Left kidney (tissue), 2 donors: ENCODE results near the gene NSMCE1. TPM values are rescaled to one million over a fixed set of nuclear protein-coding genes. Genes with fewer than 3 reads are reported as not detected.
"Not testable (repeated sequence)": the region's sequence is repeated elsewhere in the genome, so short reads cannot be mapped to it uniquely, and the experiment has no call there.

ENCODE experiments used
- DNase-seq: peaks from one replicate; pipeline ENCODE4 v3.0.0-alpha.2; 2013
- polyA plus RNA-seq: library from polyadenylated mRNA; unstranded; fragments of 120-200 nt; gene quantifications from one replicate; pipeline ENCODE4 v1.2.1, GENCODE V29; 2013; ENCODE audit not compliant: insufficient read length

Gene NSMCE1
- polyA plus RNA-seq, 1 donor: 82.9 TPM

DNA sequence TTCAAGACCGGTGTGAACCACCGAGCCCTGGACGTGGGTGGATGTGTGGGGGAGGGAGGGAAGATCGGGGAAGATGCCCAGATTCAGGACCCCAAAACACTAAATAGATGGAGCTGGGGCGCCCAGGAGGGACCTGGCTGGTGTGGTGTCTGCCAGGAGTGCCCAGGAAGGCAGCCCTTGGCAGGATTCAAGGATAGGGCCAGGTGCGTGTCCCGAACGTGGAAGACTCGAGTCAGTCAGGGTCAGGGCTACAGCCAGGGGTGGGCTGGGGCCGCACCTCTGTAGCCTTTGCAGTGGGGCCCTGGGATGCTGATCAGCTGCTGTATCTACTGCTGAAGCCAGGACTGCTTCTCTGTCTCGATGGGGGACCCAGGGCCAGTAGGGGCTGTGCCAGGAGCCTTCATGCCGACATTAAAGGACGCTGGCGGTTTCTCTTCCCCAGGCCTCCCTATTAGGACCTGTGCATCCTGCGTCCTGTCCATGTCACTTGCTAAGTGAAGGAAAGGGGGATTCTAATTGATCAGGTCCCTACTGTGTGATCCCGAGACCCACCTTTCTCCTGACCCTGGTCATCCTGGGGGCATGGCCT lies 52.2 kb downstream of the NSMCE1 start:
- no peak for DNase-seq

DNA sequence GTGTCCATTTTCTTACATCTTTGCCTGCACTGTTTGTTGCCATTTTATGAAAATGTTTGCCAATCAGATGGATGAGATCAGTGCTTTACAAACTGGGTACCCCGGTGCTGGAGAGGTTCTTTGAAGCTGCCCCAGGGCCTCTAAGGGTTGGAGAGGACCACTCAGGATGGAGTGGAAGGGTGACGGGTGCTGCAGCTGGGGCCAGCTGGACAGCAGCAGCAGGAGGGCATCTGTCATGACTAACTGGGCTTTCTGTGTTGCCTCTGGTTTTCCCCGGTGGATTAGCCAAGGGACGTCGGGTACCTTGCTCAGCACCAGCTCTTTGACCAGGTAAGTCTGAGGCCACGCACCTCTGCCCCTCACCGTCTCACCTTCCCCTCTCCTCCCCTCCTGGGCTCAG lies 52.9 kb downstream of the NSMCE1 start:
- DNase-seq: no peak

DNA sequence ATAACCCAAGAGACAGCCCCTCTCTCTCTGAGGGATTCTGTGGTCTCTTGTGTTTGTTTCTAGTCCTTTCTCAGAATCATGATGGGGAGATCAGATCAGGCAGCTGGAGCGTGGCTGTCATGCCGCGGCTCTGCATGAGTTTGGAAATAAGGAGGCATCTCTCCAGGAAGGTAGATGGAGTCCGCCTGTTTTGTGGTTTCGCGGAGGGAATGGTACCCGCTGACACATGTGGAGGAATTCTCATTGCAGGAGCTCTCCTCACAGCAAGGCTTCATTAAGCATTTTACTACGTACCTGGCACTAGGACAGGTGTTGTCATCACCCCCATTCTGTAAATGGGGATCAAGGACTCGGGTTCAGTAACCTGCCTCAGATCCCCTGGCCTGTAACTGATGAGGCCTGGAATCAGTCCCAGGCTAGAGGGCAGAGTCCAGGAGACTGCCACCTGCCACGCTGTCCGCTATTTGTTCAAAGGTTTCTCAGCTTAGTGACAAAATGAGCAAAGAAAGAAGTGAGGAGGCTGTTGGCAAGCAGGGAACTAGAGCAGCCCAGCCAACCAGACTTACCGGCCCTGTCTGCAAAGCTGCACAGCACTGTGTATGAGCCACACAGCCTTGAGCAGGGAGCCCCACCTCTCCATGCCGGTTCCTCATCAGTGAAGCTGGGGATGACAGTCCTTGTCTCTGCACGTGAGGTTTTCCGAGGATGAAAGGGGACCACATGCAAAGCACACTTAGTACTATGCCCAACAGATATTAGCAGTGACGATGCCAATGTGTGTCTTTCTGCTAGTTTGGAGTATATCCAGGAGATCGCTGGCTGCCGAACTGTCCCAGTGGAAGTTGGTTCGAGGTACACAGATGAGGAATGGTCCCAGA lies 54.2 kb downstream of the NSMCE1 start:
- no peak for DNase-seq

DNA sequence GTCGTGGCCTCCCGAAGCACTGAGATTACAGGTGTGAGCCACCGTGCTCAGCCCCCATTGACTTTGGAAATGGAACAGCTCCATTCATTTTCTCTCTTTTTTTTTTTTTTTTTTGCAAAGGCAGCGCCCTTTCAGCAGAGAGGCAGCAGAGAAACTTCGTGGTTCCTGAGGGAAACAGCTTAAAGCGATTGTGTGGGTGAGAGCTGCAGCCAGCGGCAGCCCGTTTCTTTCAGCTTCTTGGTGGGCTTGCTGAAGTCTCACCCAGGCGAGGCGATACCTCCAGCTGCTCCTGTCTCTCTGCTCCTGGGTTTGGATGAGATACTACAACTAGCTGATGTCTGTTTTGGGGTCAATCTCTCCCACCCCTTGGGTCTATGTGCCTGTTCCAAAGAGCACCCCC lies 57.5 kb downstream of the NSMCE1 start:
- DNase-seq: no peak

DNA sequence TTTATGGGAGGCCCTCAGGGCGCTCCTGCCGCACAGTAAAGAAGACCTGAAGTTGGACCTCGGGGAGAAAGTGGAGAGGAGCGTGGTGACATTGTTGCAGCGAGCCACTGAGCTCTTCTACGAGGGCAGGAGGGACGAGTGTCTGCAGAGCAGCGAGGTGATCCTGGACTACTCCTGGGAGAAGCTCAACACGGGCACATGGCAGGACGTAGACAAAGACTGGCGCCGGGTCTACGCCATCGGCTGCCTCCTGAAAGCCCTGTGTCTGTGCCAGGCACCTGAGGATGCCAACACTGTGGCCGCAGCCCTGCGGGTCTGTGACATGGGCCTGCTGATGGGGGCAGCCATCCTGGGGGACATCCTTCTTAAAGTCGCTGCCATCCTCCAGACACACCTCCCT lies 58.4 kb downstream of the NSMCE1 start:
- DNase-seq: no peak

DNA sequence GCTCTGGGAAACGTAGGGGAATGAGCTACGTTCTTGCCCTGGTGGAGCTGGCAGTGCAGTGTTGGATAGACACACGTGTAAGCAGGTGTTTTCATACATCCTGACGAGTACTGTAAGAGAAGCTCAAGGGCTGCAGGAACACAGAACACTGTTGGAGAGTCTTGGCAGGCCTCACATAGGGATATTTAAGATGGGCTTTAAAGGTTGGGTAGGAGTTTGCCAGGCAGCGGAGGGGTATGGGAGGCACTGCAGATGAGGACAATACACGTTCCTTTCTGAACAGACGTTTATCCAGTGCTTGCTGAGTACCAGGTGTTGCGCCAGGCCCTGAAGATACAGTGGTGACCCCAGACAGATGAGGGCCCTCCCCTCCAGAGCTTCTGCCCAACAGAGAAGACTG lies 59.0 kb downstream of the NSMCE1 start:
- no peak for DNase-seq

DNA sequence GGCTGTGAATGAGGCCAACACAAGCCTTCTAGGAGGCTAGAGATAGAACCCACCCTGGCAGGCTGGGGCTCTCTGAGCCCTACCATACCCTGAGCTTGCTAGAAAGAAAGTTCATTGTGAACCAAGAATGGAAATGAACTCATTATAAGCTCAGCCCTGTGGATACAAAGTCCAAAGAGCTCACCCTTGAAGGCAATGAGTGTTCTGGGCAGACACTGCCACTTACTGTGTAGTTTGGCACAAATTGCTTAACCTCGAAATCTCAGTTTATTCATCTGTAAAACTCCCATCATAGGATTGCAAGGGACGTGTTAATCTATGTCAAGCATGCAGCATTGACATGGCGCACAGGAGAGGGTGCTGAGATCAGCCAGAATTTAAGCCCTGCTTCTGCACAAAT lies 59.8 kb downstream of the NSMCE1 start:
- no peak for DNase-seq

DNA sequence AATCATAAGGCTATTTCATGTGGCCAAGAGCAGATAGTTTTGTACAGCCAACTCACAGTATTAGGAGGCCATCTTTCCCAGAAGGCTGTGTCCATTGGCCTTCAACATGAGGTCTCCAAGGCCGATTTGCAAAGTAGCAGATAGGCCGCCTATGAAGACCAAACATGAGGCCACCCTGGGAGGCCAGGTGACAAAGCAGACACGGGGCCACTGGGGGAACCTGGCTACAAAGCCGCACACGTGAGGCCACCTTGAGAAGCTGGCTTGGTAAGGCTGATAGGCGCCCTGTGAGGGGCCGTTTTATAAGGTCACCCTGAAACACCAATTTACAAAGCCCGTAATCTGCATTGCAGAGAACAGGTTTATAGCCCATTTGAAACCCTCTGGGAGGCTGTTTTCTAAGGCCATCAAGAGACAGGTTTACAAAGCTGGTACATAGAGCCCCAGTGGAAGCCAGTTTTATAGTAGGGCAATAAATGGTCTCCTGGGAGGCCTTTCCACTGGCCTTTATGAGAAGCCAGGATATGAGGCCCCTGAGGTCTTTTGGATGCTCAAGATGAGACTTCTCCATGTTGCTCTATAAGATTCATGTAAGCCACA lies 60.4 kb downstream of the NSMCE1 start:
- no peak for DNase-seq

DNA sequence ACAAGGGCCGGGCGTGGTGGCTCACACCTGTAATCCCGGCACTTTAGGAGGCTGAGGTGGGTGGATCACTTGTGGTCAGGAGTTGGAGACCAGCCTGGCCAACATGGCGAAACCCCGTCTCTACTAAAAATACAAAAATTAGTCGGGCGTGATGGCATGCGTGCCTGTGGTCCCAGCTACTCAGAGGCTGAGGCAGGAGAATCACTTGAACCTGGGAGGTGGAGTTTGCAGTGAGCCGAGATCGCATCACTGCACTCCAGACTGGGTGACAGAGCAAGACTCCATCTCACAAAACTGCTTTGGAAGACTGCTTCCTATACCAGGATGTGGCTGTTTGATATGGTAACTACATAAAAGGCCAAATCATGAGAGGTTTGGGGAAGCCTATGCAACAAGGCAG lies 61.5 kb downstream of the NSMCE1 start:
- not testable (repeated sequence) for DNase-seq

DNA sequence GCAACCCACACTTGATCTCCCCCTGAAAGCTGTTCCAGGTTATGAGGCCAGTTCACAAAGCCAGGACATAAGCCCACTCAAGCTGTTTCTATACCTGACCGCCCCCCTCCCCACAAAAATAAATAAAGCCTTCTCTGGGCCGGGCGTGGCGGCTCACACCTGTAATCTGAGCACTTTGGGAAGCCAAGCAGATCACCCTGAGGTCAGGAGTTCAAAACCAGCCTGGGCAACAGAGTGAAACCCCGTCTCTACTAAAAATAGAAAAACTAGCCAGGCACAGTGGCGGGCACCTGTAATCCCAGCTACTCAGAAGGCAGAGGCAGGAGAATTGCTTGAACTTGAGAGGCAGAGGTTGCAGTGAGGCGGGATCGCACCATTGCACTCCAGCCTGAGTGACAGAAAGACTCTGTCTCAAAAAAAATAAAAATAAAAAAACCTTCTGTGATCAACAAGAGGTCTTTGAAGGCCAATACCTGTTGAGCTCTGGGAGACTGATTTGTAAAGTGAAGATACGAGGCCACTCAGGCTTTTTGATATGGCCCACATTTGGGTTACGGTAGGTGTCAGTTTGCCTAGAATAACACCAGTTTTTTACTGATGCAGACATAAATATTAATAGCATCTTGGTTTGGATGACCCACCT lies 63.0 kb downstream of the NSMCE1 start:
- peak; percentile 45 for DNase-seq

DNA sequence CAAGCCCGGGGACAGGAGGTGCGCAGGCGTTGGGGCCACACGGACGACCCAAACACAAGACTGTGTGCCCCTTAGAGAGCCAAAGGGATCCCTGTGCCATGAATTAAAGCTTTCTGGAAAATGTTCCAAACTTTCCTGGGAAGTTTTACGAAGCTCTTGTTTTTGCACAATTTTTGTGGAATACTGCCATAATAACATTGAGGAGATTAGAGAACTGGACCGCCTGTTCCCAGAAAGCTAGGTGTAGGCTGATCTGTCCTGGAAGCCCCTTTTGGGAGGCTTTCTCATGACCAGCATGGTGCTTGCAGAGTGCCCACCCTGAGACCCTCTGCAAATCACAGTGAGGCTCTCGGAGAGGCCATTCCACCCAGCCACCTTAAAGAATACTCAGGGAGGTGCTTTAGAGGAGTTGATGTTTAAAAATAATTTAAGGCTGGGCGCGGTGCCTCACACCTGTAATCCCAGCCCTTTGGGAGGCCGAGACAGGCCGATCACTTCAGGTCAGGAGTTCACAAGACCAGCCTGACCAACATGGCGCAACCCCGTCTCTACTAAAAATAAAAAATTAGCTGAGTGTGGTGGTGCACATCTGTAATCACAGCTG lies 64.2 kb downstream of the NSMCE1 start:
- DNase-seq: no peak

DNA sequence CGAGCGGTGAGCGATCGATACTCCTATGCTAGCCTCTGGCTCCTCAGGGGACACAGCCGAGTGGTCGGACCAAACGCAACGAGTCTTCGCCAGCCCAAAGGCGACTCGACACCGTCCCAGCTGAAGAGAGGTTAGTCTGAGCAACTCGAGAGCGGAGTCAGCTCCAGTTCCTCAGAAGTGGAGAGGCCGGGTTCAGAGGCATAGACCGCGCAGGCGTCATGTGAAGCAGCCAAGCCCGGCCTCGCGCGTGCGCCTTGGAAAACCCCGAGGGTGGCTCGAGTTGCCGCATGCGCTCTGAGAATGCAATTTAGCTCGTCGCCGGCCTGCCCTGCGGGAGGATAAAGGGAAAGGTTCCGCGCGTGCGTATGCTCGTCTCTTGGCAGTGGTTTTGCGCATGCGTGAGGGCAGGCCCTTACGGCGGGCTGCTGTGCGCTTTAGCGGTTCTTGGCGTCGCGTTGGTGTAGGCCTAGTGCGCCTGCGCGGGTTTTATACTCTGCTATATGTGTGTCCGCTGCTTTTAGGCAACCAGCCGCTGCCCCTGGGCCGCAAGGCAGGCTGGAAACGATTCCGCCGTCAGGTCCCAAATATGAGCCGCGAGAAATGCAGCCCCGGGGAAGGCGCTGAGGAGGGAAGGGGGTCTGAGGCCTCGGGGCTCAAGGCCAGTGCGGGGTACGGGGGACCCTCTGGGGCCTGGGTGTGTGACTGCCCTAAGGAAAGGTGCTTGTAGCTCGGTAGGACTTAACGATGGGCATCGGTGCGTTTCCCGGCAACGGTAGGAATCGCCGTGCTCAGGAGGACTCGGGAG lies 64.9 kb downstream of the NSMCE1 start, which contains the start of gene KDM8:
TSS of gene KDM8 (plus strand) at position 20 of the 805 bp plus-strand sequence. CDS start 6,598 bp downstream, outside the sequence.
- peak; percentile 99 for DNase-seq

DNA sequence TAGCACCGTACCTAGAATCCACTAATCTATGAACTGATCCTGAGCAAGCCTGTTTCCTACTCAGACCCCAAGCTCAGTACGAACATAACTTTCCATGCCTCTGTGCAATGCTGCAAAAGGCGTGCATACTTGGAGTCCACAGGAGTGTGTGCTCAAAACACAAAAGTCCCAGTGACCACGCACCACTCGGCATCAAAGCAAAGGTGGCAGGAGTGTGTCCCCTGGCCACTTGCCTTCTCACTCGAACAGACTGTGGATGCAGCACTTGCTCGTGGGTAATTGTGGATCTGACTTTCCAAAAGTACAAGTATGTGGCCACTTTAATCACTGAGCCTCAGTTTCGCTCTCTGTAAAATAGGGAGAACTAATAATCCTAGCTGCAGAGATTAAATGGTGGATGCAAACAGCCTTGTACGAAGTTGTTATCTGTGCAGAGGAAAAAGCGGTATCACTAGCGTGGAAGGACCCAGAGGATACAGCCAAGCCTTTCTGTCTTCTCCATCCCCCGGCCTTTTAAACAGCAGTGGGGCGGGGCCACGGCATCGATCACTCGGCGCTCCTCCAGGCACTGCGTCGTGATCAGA lies 65.6 kb downstream of the NSMCE1 start:
- DNase-seq: no peak

DNA sequence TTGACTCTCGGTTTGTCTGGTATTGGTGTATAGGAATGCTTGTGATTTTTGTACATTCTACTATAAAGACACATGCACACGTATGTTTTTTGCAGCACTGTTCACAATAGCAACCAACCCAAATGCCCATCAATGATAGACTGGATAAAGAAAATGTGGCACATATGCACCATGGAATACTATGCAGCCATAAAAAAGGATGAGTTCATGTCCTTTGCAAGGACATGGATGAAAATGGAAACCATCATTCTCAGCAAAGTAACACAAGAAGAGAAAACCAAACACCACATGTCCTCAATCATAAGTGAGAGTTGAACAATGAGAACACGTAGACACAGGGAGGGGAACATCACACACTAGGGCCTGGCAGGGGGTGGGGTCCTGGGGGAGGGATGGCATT lies 67.7 kb downstream of the NSMCE1 start:
- not testable (repeated sequence) for DNase-seq

DNA sequence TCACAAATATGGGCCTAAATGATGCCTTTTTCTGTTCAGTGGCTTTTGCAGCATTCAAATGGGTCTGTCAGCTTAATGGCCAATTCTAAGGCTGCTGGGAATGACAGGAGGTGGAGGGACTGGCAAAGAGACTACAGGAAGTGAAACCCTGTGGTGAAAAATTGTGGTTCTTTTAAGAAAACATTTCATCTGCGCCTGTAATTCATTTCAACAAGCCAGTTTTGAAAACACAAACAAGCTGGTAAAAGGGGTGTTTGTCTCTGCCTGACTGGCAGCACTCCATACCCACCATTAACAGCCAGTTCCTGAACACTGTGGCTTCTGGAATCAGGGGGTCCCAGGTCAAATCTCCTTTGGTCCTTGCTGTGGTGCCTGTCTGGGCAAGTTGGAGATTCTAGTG lies 68.8 kb downstream of the NSMCE1 start:
- DNase-seq: no peak

DNA sequence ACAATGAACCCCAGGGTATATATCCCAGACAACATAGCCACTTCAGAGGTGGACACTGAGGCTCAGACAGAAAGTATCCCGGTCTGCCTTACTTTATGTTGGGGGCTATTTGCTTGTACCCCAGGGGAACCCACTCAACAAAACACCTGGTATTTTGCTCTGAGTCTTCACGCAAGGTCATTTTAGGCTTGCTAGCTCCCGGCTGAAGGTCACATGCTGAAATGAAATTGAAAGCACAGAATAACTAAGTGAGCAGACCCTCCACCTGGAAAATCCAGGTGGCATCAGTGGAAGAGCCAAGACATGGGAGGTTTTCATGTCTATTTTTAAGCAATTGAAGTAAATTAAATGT lies 69.4 kb downstream of the NSMCE1 start:
- DNase-seq: no peak

DNA sequence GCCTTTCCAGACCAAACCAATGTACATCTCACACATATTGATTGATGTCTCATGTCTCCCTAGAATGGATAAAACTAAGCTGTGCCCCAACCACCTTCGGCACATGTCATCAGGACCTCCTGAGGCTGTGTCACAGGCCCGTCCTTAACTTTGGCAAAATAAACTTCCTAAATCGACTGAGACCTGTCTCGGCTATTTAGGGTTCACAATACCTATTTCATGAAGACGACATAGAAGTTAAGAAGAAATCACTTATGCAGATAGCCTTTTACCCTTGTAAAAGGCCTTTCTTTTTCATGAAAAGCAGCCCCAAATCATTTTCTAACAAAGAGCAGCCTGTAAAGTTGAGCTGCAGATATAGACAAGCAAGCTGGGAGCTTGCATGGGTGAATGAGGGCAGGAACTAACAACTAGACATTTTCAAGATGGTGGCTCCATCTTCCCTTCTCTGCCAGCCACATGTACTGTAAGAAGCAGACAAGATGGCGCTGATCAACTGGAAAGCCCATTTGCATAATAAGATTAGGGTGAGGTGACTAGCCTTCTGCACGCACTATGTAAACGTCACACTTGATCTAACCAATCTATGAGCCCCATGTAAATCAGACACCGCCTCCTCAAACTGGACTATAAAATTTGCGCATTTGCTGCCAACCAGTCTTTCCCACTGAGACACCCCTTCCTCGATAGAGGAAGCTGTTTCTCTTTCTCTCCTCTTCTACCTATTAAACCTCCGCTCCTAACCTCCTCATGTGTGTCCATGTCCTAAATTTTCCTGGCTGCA lies 69.9 kb downstream of the NSMCE1 start:
- DNase-seq: no peak

DNA sequence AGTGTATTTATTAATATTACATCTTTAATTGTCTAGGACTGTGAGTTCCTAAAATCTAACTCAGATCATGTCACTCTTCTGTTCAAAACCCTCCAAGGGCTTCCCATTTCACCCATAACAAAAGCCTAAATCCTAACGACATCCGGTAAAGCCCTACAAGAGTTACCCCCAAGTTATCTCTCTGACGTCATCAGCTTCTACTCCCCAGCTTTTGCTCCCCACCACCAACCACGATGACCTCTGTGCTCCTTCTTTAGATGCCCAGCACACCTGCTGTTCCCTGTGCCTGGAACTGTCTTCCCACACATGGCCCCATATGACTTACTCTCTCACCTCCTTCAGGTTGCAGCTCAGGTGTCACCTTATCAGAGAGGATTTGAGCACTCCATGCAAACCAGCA lies 71.6 kb downstream of the NSMCE1 start:
- no peak for DNase-seq

DNA sequence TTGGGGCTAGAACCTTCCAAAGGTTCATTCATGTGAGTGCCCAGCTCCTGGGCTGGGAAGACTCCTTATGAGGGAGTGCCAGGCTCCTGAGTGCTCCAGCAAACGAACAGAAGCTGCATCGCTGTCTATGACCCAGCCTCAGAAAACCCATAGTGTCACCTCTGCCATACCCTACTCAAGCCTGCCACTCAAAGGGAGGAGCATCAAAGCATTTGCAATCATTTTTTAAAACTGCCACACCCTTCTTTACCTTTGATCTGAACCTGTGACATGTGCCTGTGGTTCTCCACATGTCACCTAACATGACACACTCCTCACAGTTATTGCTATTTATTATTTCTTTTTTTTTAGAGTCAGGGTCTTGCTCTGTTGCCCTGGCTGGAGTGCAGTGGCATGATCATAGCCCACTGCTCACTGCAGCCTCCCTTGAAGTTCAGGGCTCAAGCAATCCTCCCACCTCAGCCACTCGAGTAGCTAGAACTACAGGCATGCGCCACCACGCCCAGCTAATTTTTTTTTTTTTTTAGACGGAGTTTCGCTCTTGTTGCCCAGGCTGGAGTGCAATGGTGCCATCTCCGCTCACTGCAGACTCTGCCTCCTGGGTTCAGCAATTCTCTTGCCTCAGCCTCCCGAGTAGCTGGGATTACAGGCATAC lies 72.5 kb downstream of the NSMCE1 start:
- DNase-seq: no peak
